ENCODE data around the gene COG2.
"Not testable (repeated sequence)": the region's sequence is repeated elsewhere in the genome, so short reads cannot be mapped to it uniquely, and the experiment has no call there.

GRCh38 chr1:230698964-230699363 is 56.7 kb downstream of the COG2 start:
- not testable (repeated sequence) for TF ChIP-seq CTCF (IDR thresholded peaks at IDR 0.05 in 4 of 5, conservative IDR thresholded peaks at IDR 0.05 in 1 of 5); POLR2A (IDR thresholded peaks at IDR 0.05)

Data from gastrocnemius medialis (tissue), 4 donors.